ENCODE measurements around the gene DNAI7.

The DNAI7 gene

DNA sequence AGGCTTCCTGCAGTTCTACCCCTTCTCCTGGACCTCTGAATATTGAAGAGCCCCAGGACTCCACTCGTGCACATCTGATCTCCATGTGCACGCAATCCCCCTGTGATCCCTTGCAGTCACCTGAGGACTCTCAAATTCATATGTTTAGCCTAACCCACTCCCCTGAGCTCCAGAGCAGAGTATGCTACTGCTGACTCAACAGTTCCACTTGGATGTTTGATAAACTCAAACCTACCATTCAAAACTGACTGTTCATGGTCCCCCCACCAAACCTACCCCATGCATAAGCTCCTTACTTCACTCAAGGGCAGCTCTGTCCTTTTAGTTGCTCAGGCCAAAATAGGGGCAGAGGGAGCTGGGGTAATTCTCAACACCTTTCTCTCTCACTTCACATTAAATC lies 96.0 kb downstream of the DNAI7 start:
- TF ChIP-seq, protein P1, sequence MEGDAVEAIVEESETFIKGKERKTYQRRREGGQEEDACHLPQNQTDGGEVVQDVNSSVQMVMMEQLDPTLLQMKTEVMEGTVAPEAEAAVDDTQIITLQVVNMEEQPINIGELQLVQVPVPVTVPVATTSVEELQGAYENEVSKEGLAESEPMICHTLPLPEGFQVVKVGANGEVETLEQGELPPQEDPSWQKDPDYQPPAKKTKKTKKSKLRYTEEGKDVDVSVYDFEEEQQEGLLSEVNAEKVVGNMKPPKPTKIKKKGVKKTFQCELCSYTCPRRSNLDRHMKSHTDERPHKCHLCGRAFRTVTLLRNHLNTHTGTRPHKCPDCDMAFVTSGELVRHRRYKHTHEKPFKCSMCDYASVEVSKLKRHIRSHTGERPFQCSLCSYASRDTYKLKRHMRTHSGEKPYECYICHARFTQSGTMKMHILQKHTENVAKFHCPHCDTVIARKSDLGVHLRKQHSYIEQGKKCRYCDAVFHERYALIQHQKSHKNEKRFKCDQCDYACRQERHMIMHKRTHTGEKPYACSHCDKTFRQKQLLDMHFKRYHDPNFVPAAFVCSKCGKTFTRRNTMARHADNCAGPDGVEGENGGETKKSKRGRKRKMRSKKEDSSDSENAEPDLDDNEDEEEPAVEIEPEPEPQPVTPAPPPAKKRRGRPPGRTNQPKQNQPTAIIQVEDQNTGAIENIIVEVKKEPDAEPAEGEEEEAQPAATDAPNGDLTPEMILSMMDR (IDR thresholded peaks at IDR 0.05; ENCODE audit: insufficient read depth, low read length, missing control alignments) = no peak
- ChIA-PET POLR2A (no interaction called here), CTCF (interaction anchor here (0.6 kb wide), 1 partner anchor 9 kb away, joined by 3 read pairs; no protein-coding TSS in a partner anchor)
- no peak for DNase-seq (ENCODE audit: low read depth, low spot score)
- H3K4me3 ChIP-seq (ENCODE audit: low read depth, low read length) = no peak overlapping the region

DNA sequence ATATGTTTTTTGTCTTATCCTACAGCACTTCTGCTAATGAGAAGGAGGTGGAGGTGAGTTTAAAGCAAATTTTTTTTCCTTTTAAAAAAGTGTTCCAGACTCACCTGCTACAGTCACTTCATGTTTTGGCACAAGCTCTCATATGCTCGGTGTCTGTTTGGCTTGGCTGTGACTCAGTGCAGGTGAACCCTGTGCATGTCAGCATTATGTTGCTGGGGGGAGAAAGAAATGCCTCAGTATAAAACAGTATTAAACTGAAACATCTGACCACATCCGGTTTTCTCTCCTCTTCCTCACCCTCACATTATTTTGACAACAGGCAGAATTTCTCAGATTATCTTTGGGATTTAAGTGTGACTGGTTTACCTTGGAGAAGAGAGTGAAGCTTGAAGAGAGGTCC lies 105.2 kb downstream of the DNAI7 start:
- CTCF ChIA-PET = interaction anchor here (1.2 to 1.5 kb wide), 2 partner anchors 10 to 40 kb away, joined by 3 to 6 read pairs; no protein-coding TSS in a partner anchor
- no peak overlapping the region for H3K4me3 ChIP-seq (ENCODE audit: low read depth, low read length)
- TF ChIP-seq, protein P1 (IDR thresholded peaks at IDR 0.05; ENCODE audit: insufficient read depth, low read length, missing control alignments) = no peak
- POLR2A ChIA-PET = no interaction called here
- DNase-seq (ENCODE audit: low read depth, low spot score) = no peak

DNA sequence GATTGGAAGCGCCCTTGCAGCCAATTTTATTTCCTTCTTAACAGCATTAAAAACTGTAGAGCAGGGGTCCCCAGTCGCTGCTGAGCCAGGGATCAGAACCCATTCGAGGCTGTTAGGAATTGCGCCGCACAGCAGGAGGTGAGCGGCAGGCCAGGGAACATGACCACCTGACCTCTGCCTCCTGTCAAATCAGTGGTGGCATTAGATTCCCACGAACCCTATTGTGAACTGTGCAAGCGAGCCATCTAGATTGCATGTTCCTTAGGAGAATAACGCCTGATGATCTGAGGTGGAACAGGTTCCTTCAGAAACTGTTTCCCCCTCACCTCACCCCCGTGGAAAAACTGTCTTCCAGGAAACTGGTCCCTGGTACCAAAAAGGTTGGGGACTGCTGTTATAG lies 107.4 kb downstream of the DNAI7 start:
- DNase-seq (ENCODE audit: low read depth, low spot score) = no peak
- no peak overlapping the region for H3K4me3 ChIP-seq (ENCODE audit: low read depth, low read length)
- TF ChIP-seq, protein P1 (IDR thresholded peaks at IDR 0.05; ENCODE audit: insufficient read depth, low read length, missing control alignments) = no peak
- POLR2A ChIA-PET = no interaction called here
- CTCF ChIA-PET = no interaction called here

DNA sequence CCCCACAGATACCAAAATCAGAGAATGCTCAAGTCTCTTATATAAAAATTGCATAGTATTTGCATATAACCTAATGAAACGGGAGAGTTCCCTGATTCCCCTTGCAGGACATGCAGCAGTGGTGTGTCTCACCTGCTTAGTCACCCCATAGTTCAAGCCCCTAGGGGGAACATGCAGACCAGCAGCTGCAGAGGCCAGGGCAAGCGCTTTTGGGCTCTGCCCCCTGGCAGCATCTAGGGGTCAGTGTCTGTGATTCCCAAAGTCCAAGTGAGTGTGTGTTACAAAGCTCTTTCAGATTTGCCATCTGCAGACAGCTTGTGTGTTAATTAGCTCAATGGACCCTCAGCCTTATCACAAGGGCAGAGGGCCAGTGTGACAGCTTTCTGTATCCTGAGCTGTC lies 110.1 kb downstream of the DNAI7 start:
- H3K4me3 ChIP-seq (ENCODE audit: low read depth, low read length) = no peak overlapping the region
- ChIA-PET CTCF (no interaction called here), POLR2A (no interaction called here)
- DNase-seq (ENCODE audit: low read depth, low spot score) = no peak
- TF ChIP-seq, protein P1 (IDR thresholded peaks at IDR 0.05; ENCODE audit: insufficient read depth, low read length, missing control alignments) = no peak

DNA sequence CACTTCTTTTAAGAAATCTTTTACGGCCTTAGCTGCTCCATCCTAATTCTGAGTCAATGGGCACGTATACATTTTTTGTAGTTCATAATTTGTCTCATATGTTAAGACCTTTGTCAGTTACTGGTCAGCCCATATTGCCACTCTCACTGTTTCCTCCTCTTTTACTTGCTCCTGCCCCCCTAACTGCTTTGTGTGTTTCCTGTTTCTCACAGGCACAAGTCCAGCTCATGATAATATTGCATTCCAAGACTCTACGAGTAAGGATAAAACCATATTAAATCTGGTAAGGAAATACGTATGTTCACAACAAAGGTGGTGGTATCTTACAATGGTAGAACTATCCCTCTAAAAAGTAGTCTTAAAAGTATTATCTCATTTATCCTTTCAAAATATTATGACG lies 111.7 kb downstream of the DNAI7 start:
- no peak overlapping the region for H3K4me3 ChIP-seq (ENCODE audit: low read depth, low read length)
- POLR2A ChIA-PET = no interaction called here
- CTCF ChIA-PET = interaction anchor here (0.6 kb wide), 1 partner anchor 31 kb away, joined by 3 read pairs; a partner anchor contains a TSS
- TF ChIP-seq, protein P1 (IDR thresholded peaks at IDR 0.05; ENCODE audit: insufficient read depth, low read length, missing control alignments) = no peak
- no peak for DNase-seq (ENCODE audit: low read depth, low spot score)

DNA sequence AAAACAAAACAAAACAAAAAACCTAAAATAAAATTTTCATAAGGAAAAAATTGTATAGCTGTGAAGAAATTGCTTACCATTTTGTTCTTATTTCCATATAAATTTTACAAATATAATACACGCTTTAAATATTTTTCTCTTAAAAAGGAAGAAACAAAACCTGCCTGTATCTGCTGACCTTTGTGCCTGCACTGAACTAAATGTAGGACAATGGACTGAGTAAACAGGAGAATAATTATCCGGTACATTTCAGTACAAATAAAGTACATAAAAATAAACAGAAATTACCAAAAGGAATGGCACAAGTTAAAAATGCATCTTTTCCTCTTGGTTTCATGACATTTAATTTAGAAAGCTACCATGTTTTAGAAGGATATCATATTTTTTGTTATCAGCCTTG lies 112.3 kb downstream of the DNAI7 start:
- DNase-seq (ENCODE audit: low read depth, low spot score) = no peak
- H3K4me3 ChIP-seq (ENCODE audit: low read depth, low read length) = no peak overlapping the region
- CTCF ChIA-PET = interaction anchor here (0.6 to 1.3 kb wide), 2 partner anchors 30 to 305 kb away, joined by 3 to 4 read pairs; a partner anchor contains a TSS
- TF ChIP-seq, protein P1 (IDR thresholded peaks at IDR 0.05; ENCODE audit: insufficient read depth, low read length, missing control alignments) = no peak
- POLR2A ChIA-PET = no interaction called here
